Mesangial cell (primary cell): ENCODE data around the gene RELCH. TPM values are rescaled to one million over a fixed set of nuclear protein-coding genes. Genes with fewer than 3 reads are reported as not detected.

ENCODE experiments used
- total RNA-seq: library from RNA; depleted of rRNA; stranded (reverse); fragments of >200 nt; gene quantifications from 2 replicates; pipeline ENCODE4 v1.2.3, GENCODE V29; 2015

RELCH gene
- total RNA-seq = 13.2 and 14.7 TPM in 2 replicates

GRCh38 chr18:62186774-62187542, at the start of gene RELCH, which contains the start of gene PIGN:
Gene RELCH (plus strand): TSS chr18:62187255. CDS start chr18:62187506, 251 bp downstream.
Gene PIGN (minus strand): TSS chr18:62187056. CDS start chr18:62161353, 25,703 bp downstream.

DNA sequence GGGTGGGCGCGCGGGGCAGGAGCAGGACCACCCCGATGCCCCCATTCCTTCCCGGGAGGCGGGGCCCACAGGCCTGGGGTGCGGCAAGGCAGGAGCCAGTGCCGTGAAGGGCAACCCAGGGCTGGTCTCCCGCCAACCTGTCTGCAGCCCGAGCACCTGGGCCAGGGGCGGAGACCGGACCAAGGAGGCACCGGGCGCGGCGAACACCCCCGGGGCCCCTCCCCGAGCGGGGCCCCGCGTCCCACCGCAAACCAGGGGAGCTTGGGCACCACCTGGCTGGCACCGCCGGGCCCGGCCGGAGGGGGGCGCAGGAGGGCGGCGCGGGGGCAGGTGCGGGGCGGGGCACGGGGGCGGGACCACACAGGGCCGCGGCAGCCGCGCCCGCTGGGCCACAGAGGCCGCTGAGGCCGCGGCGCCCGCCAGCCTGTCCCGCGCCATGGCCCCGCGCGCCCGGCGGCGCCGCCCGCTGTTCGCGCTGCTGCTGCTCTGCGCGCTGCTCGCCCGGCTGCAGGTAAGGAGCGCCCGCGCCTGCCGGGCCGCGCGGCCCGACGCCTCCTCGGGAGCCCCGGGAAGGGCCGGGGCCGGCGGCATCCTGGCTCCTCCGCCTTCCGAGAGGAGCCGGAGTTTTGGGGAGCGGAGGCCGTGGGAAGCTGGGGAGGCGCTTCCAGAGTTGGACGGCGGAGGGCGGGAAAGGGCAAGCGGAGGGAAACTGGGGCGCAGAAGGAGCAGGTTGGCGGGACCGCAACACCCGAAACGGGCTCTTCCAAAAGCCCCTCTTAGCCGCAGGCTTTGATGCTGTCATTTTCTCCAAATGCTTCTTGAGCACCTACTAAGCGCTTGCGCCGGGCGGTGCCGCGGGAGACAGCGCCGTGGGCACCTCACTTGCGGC, 138.1 kb downstream of the RELCH start, which contains the start of gene TNFRSF11A:
TNFRSF11A (plus strand) TSS at position 394 of the 889 bp plus-strand sequence; CDS start at position 437, 43 bp downstream.

Other genes with a start within 250 kb of the RELCH start
- 11.8 and 14.2 TPM in 2 replicates for gene PIGN, start 199 bp upstream of the RELCH start, total RNA-seq
- gene TNFRSF11A, start 138.1 kb downstream of the RELCH start, total RNA-seq = 0.13 and 0.33 TPM in 2 replicates